ENCODE results near the gene LST1. TPM values are rescaled to one million over a fixed set of nuclear protein-coding genes. Genes with fewer than 3 reads are reported as not detected.

LST1 gene
- total RNA-seq, 1 donor: 200 TPM

GRCh38 chr6:31632279-31632946 is 46.3 kb downstream of the LST1 start:
- H3K27me3 ChIP-seq (ENCODE audit: insufficient read depth, low read length): no peaks in the 10 kb centered on the region

DNA sequence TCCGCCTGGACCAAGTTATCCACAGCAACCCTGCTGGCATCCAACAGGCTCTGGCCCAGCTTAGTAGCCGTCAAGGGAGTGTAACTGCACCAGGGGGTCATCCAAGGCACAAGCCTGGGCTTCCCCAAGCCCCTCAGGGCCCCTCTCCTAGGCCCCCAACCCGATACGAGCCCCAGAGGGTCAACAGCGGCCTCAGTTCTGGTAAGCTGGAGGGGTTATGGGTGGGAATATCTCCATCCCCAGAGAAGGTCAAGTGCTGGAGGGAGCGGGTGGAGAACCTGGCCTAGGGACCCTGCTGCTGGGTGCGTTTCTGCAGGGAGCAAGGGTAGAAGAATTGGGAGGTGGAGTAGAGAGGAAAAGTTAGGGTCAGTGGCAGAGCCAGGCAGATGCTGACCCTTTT is 47.4 kb downstream of the LST1 start:
- no peaks in the 10 kb centered on the region for H3K27me3 ChIP-seq (ENCODE audit: insufficient read depth, low read length)
- H3K9me3 ChIP-seq (ENCODE audit: low read depth, low read length): no peaks in the 10 kb centered on the region
- H3K4me3 ChIP-seq (ENCODE audit: low read length): no peak overlapping the region
- H3K4me1 ChIP-seq (ENCODE audit: insufficient read depth, low read length): no peaks in the 10 kb centered on the region

More at GRCh38 chr6:31632279-31632946, 46.3 kb downstream of the LST1 start:
- Histone ChIP-seq H3K4me3 (ENCODE audit: low read length) (no peak overlapping the region), H3K4me1 (ENCODE audit: insufficient read depth, low read length) (no peaks in the 10 kb centered on the region), H3K9me3 (ENCODE audit: low read depth, low read length) (no peaks in the 10 kb centered on the region)

DNA sequence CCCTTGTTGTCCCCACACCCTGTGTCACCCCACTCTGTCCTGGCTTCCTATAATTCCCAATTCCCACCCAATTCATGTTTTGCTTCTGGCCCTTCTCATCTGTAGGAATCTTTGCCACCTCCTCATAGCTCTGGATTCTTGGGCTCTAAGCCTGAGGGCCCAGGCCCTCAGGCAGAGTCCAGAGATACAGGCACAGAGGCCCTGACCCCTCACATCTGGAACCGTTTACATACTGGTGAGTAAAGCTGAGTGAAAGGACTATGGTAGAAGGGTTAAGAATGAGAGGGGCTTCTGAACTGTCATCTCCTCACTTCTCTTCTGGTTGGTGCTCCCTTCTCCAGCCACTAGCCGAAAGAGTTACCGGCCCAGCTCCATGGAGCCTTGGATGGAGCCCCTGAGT is 48.1 kb downstream of the LST1 start:
- Histone ChIP-seq H3K4me1 (ENCODE audit: insufficient read depth, low read length) (no peaks in the 10 kb centered on the region), H3K4me3 (ENCODE audit: low read length) (no peak overlapping the region), H3K27me3 (ENCODE audit: insufficient read depth, low read length) (no peaks in the 10 kb centered on the region), H3K9me3 (ENCODE audit: low read depth, low read length) (no peaks in the 10 kb centered on the region)

DNA sequence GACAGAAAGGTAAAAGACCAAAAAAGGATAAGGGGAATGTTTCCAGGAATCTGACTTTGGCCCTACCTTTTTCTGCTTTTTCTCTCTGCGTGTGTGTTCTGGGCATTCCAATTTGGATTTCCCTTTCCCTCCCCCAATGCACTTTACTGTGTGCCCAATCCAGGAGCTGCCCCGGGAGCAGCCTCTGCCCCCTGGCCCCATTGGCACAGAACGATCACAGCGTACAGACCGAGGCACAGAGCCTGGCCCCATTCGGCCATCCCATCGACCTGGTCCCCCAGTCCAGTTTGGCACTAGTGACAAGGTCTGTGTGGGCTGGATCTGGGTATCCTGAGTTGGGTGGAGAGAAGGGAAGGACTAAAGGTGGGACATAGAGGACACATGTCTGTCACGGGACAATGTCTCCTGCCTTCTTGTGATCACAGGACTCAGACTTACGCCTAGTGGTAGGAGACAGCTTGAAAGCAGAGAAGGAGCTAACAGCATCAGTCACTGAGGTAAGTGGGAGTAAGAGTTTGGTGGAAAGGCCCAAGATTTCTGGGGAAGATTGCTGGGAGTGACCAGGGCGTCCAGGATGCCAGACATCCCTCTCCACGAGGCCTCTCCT is 49.0 kb downstream of the LST1 start:
- Histone ChIP-seq H3K9me3 (ENCODE audit: low read depth, low read length) (no peaks in the 10 kb centered on the region), H3K4me1 (ENCODE audit: insufficient read depth, low read length) (no peaks in the 10 kb centered on the region), H3K27me3 (ENCODE audit: insufficient read depth, low read length) (no peaks in the 10 kb centered on the region), H3K4me3 (ENCODE audit: low read length) (no peak overlapping the region)

DNA sequence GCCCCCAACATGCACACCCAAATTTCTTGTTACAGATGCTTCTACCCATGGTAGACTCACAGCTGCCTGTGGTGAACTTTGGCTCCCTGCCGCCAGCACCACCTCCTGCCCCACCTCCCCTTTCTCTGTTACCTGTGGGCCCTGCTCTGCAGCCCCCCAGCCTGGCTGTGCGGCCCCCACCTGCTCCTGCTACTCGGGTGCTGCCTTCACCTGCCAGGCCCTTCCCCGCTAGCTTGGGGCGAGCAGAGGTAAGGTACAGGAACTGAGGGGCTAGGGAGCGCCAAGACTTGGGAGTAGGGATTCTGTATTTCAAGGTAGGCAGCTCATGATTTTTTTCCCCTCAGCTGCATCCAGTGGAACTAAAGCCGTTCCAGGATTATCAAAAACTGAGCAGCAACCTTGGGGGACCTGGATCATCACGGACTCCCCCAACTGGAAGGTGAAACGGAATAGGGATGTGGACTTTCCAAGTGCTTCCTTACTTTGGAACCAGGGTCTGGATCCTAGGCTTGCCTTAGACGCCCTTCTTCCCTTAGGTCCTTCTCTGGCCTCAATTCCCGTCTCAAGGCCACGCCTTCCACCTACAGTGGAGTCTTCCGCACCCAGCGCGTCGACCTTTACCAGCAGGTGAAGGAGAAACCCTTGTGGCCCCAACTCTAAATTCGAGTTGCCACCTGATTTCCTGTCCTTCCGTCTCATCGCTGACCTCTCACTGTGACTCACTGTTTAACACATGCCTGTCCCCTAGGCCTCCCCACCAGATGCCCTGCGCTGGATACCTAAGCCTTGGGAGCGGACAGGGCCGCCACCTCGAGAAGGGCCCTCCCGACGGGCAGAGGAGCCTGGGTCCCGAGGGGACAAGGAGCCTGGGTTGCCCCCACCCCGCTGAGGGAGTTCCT is 50.9 kb downstream of the LST1 start:
- Histone ChIP-seq H3K27me3 (ENCODE audit: insufficient read depth, low read length) (no peaks in the 10 kb centered on the region), H3K9me3 (ENCODE audit: low read depth, low read length) (no peaks in the 10 kb centered on the region), H3K4me1 (ENCODE audit: insufficient read depth, low read length) (no peaks in the 10 kb centered on the region), H3K4me3 (ENCODE audit: low read length) (no peak overlapping the region)

Other genes with a start within 250 kb of the LST1 start
- gene HLA-B, start 229.1 kb upstream of the LST1 start, total RNA-seq: 3,997 TPM
- gene MICA, start 182.7 kb upstream of the LST1 start, total RNA-seq: 7.1 TPM
- 29.2 TPM for gene MICB, start 88.1 kb upstream of the LST1 start, total RNA-seq
- gene MCCD1, start 57.3 kb upstream of the LST1 start, total RNA-seq: not detected
- 183 TPM for gene DDX39B, start 44.3 kb upstream of the LST1 start, total RNA-seq
- 0.73 TPM for gene ATP6V1G2, start 39.7 kb upstream of the LST1 start, total RNA-seq
- 9.8 TPM for gene NFKBIL1, start 38.7 kb upstream of the LST1 start, total RNA-seq
- 2.5 TPM for gene LTA, start 14.0 kb upstream of the LST1 start, total RNA-seq
- gene TNF, start 10.7 kb upstream of the LST1 start, total RNA-seq: 230 TPM
- 191 TPM for gene LTB, start 3.9 kb upstream of the LST1 start, total RNA-seq
- gene NCR3, start 6.7 kb downstream of the LST1 start, total RNA-seq: 9.2 TPM
- gene AIF1, start 29.0 kb downstream of the LST1 start, total RNA-seq: 245 TPM
- gene PRRC2A, start 34.4 kb downstream of the LST1 start, total RNA-seq: 67.0 TPM
- 81.3 TPM for gene BAG6, start 66.4 kb downstream of the LST1 start, total RNA-seq
- 3.0 TPM for gene APOM, start 69.6 kb downstream of the LST1 start, total RNA-seq
- gene C6orf47, start 74.5 kb downstream of the LST1 start, total RNA-seq: 14.6 TPM
- 11.9 TPM for gene GPANK1, start 78.7 kb downstream of the LST1 start, total RNA-seq
- gene CSNK2B, start 79.8 kb downstream of the LST1 start, total RNA-seq: 124 TPM
- gene LY6G5B, start 83.7 kb downstream of the LST1 start, total RNA-seq: 9.8 TPM
- 1.2 TPM for gene LY6G5C, start 94.8 kb downstream of the LST1 start, total RNA-seq
- 36.9 TPM for gene ABHD16A, start 117.0 kb downstream of the LST1 start, total RNA-seq
- 7.7 TPM for gene LY6G6F, start 120.6 kb downstream of the LST1 start, total RNA-seq
- 1.0 TPM for gene LY6G6D, start 129.1 kb downstream of the LST1 start, total RNA-seq
- gene LY6G6C, start 135.5 kb downstream of the LST1 start, total RNA-seq: not detected
- gene MPIG6B, start 137.1 kb downstream of the LST1 start, total RNA-seq: 11.5 TPM
- gene DDAH2, start 143.0 kb downstream of the LST1 start, total RNA-seq: 9.8 TPM
- gene CLIC1, start 150.3 kb downstream of the LST1 start, total RNA-seq: 421 TPM
- 6.1 TPM for gene MSH5, start 153.7 kb downstream of the LST1 start, total RNA-seq
- 0.63 TPM for gene SAPCD1, start 176.4 kb downstream of the LST1 start, total RNA-seq
- gene VWA7, start 191.1 kb downstream of the LST1 start, total RNA-seq: 0.31 TPM
- 12.3 TPM for gene VARS1, start 209.5 kb downstream of the LST1 start, total RNA-seq
- gene LSM2, start 220.7 kb downstream of the LST1 start, total RNA-seq: 15.4 TPM
- gene HSPA1L, start 229.0 kb downstream of the LST1 start, total RNA-seq: 2.7 TPM
- gene HSPA1A, start 229.3 kb downstream of the LST1 start, total RNA-seq: 16.6 TPM
- gene HSPA1B, start 241.5 kb downstream of the LST1 start, total RNA-seq: 13.3 TPM